ENCODE results near the gene FAM167B.
"Not testable (repeated sequence)": the region's sequence is repeated elsewhere in the genome, so short reads cannot be mapped to it uniquely, and the experiment has no call there.

The FAM167B gene

DNA sequence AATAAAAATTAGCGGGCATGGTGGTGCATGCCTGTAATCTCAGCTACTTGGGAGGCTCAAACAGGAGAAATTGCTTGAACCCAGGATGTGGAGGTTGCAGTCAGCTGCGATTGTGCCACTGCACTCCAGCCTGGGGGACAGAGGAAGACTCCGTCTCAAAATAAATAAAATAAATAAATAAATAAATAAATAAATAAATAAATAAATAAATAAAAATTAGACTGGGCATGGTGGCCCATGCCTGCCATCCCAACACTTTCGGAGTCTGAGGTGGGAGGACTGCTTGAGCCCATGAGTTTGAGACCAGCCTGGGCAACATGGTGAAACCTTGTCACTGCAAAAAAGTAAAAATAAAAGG is 16.2 kb downstream of the FAM167B start:
- not testable (repeated sequence) for DNase-seq (ENCODE audit: low read depth)

DNA sequence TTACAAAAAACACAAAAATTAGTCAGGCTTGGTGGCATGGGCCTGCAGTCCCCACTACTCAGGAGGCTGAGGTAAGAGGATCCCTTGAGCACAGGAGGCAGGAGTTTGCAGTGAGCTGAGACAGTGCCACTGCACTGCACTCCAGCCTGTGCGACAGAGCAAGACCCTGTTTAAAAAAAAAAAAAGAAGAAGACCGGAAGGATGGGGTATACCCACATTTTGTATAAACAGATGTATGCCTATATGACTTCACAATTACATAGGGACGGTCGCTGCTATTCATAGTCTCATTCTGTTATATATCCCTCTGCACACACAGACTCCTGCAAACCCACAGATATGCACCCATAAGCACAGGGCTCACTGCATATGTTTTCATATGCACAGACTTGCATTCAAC is 16.7 kb downstream of the FAM167B start:
- no peak for DNase-seq (ENCODE audit: low read depth)

DNA sequence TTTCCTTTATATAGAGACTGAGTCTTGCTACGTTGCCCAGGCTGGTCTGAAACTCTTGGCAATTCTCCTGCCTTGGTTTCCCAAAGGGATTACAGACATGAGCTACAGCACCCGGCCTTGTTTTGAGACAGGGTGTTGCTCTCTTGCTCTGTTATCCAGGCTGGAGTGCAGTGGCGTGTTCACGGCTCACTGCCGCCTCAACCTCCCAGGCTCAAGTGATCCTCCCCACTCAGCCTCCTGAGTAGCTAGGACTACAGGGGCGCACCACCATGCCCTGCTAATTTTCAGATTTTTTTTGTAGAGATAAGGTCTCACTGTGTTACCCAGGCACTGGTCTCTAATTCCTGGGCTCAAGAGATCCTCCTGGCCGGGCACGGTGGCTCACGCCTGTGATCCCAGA is 18.8 kb downstream of the FAM167B start:
- no peak for DNase-seq (ENCODE audit: low read depth)

DNA sequence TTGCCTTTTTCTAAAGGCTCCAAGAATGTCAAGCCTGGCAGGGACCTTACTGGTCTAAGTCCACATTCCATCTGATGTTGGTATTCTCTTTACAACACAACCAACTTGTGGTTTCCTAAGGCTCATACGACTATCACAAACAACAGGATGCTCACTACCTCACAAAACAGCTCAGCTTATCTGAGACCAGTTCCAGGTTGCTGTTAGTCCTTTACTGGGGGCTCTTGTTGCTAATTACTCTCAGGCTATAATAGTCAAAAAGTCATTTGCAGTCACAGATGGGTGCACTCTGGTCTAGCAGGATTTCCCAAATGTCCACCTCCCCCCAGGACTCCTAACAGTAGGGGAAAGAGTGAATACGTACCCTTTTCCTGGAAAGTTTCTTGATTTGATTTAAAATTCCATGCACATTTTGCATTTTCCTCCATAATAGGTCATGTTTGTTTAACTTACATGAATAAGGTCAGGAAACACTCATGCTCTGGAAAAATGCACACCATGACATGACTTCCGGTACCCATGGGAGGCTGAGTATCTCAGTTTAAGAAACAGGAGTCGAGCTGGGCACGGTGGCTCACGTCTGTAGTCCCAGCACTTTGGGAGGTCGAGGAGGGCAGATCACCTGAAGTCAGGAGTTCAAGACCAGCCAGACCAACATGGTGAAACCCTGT is 20.0 kb downstream of the FAM167B start:
- no peak for DNase-seq (ENCODE audit: low read depth)

DNA sequence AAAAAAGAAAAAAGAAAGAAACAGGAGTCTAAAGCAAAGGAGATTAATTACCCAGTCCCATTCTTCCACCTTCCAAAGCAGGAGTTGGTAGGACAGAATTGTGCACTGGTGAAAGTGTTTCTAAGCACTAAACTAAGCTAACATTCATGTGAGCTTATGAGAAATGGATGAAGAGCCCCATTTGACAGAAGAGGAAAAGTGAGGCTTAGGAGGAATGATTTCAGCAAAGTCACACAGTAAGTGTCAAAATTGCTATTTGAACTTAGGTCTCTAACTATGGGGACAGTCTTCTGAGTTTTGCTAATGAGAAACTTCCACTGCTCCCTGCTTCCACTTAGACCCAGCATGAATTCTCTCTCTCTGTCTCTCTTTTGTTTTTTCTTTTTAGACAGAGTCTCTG is 22.7 kb downstream of the FAM167B start:
- no peak for DNase-seq (ENCODE audit: low read depth)

DNA sequence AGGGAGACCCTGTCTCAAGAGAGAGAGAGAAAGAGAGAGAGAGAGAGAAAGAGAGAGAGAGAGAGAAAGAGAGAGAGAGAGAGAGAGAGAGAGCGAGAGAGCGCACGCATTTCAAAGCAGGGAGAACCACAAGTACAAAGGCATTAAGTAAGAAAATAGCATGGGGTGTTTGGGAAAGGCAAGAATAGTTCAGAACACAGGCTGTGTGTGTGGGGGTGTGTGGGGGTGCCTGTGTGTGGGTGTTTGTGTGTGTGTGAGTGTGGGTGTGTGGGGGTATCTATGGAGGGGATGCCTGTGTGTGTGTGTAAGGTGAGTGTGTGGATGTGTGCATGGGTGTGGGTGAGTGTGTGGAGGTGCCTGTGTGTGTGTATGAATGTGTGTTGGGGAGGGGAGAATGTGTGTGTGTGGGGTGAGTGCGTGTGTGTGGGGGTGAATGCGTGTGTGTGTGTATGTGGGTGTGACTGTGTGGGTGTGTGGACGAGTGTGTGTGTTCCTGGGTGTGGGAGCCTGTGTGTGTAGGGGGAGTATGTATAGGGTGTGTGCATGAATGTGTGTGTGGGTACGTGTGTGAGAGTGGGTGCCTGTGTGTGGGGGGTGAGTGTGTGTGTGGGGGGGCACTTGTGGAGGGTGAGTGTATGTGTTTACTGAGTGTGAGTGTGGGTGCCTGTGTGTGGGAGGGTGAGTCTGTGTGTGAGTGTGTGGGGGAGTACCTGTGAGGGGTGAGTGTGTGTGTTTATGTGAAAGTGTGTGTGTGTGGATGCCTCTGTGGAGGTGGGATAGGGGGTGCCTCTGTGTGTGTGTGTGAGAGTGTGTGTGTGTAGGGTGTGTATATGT is 25.8 kb downstream of the FAM167B start:
- no peak for DNase-seq (ENCODE audit: low read depth)

DNA sequence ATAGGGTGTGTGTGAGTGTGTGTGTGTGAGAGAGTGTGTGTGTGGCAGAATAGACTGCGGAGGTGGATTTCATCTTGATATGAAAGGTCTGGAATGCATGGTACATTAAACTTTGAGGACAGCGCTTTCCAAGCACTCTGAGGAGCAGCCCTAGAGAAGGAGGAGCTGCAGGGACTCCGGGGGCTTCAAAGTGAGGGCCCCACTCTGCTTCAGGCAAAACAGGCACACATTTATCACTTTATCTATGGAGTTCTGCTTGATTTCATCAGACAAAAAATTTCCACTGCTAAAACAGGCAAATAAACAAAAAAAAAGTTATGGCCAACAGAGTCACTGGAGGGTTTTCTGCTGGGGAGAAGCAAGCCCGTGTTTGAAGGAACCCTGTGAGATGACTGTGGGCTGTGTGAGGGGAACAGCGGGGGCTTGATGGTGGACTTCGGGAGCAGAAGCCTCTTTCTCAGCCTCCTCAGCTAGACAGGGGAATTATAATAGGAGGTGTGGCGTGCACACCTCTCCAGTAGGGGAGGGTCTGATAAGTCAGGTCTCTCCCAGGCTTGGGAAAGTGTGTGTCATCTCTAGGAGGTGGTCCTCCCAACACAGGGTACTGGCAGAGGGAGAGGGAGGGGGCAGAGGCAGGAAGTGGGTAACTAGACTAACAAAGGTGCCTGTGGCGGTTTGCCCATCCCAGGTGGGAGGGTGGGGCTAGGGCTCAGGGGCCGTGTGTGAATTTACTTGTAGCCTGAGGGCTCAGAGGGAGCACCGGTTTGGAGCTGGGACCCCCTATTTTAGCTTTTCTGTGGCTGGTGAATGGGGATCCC is 26.6 kb downstream of the FAM167B start:
- DNase-seq (ENCODE audit: low read depth): peak; percentile 72

DNA sequence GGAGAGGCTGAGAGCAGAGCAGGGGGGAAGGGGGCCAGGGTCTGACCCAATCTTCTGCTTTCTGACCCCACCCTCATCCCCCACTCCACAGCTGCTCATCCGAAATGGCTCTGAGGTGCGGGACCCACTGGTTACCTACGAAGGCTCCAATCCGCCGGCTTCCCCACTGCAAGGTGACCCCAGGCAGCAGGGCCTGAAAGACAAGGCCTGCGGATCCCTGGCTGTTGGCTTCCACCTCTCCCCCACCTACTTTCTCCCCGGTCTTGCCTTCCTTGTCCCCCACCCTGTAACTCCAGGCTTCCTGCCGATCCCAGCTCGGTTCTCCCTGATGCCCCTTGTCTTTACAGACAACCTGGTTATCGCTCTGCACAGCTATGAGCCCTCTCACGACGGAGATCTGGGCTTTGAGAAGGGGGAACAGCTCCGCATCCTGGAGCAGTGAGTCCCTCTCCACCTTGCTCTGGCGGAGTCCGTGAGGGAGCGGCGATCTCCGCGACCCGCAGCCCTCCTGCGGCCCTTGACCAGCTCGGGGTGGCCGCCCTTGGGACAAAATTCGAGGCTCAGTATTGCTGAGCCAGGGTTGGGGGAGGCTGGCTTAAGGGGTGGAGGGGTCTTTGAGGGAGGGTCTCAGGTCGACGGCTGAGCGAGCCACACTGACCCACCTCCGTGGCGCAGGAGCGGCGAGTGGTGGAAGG is 27.8 kb downstream of the FAM167B start:
- DNase-seq (ENCODE audit: low read depth): no peak

DNA sequence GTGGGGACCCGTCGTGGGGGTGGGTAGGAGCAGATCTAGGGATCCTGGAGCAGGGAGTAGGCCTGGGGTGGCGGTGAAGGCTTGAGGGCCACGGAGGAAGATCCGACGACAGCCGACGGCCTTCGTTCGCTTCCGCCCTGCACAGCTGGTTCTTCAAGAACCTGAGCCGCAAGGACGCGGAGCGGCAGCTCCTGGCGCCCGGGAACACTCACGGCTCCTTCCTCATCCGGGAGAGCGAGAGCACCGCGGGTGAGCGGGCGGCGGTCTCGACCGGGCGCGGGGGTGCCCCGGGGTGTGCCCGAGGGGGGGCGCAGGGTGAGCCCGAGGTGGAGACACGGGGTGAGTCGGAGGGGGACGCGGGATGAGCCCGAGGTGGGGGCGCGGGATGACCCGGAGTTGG is 28.4 kb downstream of the FAM167B start:
- no peak for DNase-seq (ENCODE audit: low read depth)

DNA sequence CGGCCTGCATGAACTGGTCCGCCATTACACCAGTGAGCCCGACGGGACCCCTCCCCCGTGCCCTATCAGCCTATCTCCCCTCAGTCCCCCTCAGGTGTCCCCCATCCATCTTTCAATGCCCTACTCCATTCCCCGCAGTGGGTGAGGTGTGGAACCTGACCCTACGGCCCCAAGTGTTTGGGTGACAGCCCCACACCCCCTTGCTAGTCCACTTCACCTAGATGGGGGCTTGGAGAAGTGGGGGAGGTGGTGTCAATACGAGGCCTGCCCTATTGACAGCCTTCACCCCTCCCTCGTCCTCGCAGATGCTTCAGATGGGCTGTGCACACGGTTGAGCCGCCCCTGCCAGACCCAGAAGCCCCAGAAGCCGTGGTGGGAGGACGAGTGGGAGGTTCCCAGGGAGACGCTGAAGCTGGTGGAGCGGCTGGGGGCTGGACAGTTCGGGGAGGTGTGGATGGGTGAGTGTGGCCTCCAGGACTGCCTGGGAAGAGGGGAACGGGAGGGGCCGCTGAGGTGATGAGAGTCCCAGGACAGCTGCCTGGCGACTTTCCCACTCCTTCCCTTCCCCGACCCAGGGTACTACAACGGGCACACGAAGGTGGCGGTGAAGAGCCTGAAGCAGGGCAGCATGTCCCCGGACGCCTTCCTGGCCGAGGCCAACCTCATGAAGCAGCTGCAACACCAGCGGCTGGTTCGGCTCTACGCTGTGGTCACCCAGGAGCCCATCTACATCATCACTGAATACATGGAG is 29.2 kb downstream of the FAM167B start:
- DNase-seq (ENCODE audit: low read depth): no peak

DNA sequence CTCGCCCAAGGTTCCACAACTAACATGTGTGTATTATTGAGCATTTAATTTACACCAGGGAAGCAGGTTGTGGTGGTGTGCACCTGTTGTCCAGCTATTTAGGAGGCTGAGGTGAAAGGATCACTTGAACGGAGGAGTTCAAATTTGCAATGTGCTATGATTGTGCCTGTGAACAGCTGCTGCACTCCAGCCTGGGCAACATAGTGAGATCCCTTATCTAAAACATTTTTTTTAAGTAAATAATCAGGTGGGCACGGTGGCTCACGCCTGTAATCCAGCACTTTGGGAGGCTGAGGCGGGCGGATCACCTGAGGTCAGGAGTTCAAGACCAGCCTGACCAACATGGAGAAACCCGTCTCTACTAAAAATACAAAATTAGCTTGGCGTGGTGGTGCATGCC is 37.8 kb downstream of the FAM167B start:
- DNase-seq (ENCODE audit: low read depth): not testable (repeated sequence)

DNA sequence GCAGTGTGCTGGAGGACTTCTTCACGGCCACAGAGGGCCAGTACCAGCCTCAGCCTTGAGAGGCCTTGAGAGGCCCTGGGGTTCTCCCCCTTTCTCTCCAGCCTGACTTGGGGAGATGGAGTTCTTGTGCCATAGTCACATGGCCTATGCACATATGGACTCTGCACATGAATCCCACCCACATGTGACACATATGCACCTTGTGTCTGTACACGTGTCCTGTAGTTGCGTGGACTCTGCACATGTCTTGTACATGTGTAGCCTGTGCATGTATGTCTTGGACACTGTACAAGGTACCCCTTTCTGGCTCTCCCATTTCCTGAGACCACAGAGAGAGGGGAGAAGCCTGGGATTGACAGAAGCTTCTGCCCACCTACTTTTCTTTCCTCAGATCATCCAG is 38.6 kb downstream of the FAM167B start:
- DNase-seq (ENCODE audit: low read depth): no peak

DNA sequence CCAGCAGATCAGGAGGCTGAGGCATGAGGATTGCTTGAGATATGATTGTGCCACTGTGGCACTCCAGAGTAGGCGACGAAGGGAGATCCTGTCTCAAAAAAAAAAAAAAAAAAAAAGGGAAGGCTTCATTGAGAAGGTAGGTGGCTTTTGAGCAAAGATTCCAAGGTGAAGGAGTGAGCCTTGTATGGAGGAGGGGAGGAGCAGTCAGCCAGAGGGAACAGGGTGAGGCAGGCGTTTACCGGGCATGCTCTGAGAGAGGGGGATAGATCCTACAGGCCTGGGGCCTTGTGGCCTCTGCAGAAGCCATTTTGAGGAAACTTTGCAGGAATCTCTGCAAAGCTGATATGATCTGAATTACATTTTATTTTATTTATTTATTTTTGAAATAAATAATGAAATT is 39.7 kb downstream of the FAM167B start:
- DNase-seq (ENCODE audit: low read depth): no peak

DNA sequence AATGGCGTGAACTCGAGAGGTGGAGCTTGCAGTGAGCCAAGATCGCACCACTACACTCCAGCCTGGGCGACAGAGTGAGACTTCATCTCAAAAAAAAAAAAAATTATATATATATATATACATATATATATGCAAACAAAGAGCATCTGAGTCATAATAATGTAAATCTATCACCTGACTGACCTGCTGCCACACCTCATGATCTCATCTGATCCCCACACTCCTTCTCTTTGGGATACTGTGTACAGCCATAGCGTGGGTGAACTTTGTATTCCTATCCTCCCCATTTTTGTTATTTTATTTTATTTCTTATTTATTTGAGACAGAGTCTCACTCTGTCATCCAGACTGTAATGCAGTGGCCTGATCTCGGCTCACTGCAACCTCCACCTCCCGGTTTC is 42.2 kb downstream of the FAM167B start:
- DNase-seq (ENCODE audit: low read depth): no peak

DNA sequence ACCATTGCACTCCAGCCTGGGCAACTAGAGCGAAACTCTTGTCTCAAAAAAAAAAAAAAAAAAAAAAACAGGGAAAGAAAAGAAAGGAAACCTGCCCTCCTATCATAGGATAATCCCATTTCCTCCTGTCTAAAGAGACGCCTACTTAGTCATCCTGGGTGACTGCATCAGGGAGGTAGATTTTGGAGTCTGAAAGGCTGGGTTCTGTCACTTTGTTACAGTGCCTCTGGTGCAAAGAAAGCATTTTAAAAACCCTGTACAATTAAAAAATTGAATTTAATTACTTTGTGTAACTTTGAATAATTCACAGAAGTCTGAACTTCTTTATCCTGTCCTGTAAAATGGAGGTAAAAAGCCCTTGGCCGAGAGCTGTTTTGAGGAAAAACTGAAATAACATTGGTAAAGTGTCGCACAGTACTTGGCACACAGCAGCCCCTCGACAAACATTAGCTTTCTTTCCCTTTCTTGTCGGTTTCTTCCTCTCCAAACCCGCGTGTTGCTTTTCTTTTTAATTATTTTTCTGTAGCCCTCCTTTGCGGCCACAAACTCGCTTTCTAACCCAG is 44.2 kb downstream of the FAM167B start:
- no peak for DNase-seq (ENCODE audit: low read depth)

DNA sequence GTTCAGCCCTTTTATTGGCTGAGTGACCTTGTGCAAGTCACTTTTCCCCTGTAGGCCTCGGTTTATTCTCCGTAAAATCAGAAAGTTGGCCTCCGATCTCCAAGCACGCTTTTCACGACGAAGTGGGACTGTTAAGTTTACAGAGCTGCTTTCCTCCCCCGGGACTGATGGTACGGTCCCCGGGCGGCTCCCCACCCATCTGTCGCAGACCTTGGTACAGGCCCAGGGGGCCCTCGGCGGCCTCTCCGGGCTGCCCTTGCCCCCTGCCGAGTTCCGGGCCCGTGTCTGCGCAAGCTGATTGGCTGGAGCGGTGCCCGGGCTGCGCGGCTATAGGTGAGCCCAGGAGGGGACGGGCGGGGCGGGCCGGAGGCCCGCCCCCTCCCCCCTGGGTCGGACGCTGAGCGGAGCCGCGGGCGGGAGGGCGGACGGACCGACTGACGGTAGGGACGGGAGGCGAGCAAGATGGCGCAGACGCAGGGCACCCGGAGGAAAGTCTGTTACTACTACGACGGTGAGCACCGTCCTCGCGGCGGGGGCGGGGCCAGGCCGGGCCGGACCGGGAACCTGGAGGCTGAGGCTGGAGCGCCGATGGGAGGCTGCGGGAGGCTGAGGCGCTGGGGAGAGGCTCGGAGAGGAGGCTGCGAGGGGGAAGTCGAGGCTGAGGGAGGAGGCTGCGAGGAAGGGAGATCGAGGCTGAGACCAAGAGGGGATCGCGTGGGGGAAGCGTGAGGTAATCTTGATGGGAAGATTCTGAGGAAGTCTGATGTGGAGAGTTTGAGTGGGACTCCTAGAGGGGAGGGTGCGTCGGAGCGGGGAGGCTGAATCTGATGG is 44.9 kb downstream of the FAM167B start, which contains the start of gene HDAC1:
Gene HDAC1, plus strand, starts transcription at position 376 of the 831 bp plus-strand sequence. Its CDS starts 87 bp downstream, at position 463.
- peak; percentile 95 for DNase-seq (ENCODE audit: low read depth)

DNA sequence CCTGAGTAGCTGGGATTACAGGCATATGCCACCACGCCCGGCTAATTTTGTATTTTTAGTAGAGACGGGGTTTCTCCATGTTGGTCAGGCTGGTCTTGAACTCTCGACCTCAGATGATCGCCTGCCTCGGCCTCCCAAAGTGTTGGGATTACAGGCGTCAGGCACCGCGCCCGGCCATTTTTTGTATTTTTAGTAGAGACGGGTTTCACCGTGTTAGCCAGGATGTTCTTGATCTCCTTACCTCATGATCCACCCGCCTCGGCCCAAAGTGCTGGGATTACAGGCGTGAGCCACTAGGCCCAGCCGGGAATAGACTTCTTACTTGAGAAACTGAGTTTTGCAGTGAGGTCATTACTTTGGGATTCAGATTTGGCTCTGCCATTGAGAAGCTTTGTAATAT is 51.2 kb downstream of the FAM167B start:
- DNase-seq (ENCODE audit: low read depth): not testable (repeated sequence)

Data from stimulated activated CD8-positive, alpha-beta memory T cell treated with anti-CD3 and anti-CD28 coated beads, Interleukin-4, amount 100 ng/mL, for 24 hours (primary cell).